IPS-18c (cell line): ENCODE results near the gene MMP27.
"Not testable (repeated sequence)": the region's sequence is repeated elsewhere in the genome, so short reads cannot be mapped to it uniquely, and the experiment has no call there.

ENCODE experiments used
- H3K4me3 ChIP-seq: 2 replicates; pipeline ENCODE4 v1.7.0; 2013; ENCODE audit warnings: low read depth, mild to moderate bottlenecking, low read length, moderate library complexity; ENCODE audit not compliant: insufficient read depth
- H3K9me3 ChIP-seq: one replicate; pipeline ENCODE4 v1.6.1; 2013; ENCODE audit warnings: mild to moderate bottlenecking, low read length, moderate library complexity; ENCODE audit not compliant: control insufficient read depth, insufficient read depth

MMP27 gene, protein sequence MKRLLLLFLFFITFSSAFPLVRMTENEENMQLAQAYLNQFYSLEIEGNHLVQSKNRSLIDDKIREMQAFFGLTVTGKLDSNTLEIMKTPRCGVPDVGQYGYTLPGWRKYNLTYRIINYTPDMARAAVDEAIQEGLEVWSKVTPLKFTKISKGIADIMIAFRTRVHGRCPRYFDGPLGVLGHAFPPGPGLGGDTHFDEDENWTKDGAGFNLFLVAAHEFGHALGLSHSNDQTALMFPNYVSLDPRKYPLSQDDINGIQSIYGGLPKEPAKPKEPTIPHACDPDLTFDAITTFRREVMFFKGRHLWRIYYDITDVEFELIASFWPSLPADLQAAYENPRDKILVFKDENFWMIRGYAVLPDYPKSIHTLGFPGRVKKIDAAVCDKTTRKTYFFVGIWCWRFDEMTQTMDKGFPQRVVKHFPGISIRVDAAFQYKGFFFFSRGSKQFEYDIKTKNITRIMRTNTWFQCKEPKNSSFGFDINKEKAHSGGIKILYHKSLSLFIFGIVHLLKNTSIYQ

DNA sequence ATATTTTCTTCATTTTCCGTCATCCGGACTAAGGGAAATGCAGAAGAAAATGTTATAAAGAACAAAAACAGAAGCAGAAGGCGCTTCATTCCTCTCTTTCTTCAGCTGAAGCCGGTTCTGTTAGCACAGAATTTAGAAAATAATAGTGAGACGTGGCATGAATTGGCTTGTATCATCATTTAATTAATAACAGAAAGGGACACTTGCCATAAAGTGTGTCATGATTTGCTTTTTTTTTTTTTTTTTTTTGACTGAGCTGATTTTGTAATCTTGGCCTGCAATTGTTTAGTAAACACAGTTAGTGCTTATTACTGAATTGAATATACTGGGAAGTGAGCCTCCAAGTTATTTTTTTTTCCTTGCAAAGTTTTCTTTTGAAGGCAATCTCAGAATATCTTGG, at the start of gene MMP27:
MMP27 (minus strand) TSS at position 144 of the 400 bp plus-strand sequence; CDS start at position 89, 55 bp downstream.
- H3K4me3 ChIP-seq, result no peak within 1 kb of the TSS
- no peaks in the 10 kb centered on the region for H3K9me3 ChIP-seq

DNA sequence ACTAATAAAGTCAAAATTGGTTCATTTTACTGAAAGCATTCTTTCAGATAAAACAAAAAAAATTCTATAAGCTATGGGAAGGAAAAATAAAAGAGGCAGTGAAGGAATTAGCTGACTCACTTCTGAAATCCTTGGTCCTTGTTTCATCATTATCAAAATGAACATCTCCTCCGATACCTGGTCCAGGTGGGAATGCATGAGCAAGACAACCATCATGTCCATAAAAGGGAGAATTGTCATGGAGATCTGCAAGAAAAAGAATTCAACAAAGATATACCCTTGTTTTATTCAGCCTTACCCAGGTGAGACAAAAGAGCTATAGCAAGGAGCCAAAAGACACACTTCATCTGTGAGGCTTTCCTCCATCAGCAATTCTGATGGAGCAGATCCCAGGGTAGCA, 47.7 kb upstream of the MMP27 start:
- H3K9me3 ChIP-seq, result no peaks in the 10 kb centered on the region
- H3K4me3 ChIP-seq, result no peak overlapping the region

DNA sequence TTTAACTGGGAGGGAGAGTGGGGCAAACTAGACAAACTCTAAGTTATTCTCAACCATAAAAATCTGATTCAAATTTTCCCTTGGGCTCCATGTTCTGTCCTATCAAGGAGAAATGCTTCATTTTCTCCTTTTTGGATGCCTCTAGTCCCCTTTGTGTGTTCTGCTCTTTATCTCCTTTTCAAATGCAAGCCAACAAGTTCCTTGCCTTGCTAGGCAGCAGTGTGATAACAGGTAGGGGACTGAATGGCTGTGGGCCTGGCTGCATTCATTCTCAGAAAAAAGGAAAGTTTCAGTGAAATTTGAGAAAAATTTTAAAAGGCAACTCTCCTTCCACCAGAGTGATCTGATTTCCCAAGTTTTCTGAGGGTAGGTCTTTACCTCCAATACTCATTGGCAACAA, 46.1 kb upstream of the MMP27 start:
- Histone ChIP-seq H3K4me3 (no peak overlapping the region), H3K9me3 (no peaks in the 10 kb centered on the region)

DNA sequence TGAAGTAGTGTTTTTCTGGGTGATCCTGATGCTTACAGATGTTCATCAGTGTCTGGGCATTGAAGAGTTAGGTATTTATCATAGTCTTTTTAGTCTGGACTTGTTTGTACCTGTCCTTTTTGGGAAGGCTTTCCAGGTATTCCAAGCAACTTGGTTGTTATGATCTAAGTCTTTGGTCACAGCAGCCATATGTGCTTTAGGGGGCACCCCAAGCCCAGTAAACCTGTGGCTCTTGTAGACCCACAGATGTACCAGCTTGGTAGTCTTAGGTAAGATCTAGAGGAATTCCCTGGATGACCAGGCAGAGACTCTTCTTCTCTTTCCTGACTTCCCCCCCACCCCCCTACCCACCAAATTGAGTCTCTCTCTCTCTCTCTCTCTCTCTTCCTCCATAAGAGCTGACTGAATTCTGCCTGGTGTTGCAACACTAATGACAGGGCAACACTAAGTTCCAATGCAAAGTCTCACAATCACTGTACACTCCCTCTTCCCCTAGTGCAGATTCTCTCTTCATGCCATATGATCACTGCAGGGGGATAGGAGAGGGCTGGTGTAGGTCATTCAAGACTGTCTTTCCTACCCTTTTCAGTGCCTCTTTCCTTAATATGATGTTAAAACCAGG, 43.6 kb upstream of the MMP27 start:
- Histone ChIP-seq H3K4me3 (no peak overlapping the region), H3K9me3 (no peaks in the 10 kb centered on the region)

DNA sequence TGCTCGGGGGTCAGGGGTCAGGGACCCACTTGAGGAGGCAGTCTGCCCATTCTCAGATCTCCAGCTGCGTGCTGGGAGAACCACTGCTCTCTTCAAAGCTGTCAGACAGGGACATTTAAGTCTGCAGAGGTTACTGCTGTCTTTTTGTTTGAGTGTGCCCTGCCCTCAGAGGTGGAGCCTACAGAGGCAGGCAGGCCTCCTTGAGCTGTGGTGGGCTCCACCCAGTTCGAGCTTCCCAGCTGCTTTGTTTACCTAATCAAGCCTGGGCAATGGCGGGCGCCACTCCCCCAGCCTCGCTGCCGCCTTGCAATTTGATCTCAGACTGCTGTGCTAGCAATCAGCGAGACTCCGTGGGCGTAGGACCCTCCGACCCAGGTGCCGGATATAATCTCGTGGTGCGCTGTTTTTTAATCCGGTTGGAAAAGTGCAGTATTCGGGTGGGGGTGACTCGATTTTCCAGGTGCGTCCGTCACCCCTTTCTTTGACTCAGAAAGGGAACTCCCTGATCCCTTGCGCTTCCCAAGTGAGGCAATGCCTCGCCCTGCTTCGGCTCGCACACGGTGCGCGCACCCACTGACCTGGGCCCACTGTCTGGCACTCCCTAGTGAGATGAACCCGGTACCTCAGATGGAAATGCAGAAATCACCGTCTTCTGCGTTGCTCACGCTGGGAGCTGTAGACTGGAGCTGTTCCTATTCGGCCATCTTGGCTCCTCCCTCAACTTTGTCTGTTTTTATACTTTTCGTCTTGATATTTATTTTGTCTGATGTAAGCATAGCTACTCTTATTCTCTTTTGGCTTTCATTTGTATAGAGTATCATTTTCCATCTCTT, 41.4 kb upstream of the MMP27 start:
- not testable (repeated sequence) for H3K9me3 ChIP-seq, H3K4me3 ChIP-seq

DNA sequence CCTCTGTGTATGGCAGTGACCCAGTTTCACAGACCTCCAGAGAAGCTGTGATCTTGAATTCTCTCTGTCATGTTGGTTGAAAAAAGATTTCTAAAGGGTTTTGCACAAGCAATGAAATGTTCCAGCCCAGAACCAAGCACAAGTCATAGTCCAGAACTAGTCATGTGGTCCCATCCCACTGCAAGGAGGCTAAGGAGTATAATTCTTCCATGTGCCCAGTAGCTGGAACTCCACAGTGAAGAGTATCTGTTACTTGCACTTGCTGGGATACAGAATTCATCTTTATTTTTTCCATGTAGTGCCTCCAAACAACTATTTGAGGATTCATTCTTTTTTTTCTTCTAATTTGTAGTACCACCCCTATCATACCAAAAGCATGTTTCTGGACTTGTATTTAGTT, 29.1 kb upstream of the MMP27 start:
- Histone ChIP-seq H3K9me3 (no peaks in the 10 kb centered on the region), H3K4me3 (no peak overlapping the region)

DNA sequence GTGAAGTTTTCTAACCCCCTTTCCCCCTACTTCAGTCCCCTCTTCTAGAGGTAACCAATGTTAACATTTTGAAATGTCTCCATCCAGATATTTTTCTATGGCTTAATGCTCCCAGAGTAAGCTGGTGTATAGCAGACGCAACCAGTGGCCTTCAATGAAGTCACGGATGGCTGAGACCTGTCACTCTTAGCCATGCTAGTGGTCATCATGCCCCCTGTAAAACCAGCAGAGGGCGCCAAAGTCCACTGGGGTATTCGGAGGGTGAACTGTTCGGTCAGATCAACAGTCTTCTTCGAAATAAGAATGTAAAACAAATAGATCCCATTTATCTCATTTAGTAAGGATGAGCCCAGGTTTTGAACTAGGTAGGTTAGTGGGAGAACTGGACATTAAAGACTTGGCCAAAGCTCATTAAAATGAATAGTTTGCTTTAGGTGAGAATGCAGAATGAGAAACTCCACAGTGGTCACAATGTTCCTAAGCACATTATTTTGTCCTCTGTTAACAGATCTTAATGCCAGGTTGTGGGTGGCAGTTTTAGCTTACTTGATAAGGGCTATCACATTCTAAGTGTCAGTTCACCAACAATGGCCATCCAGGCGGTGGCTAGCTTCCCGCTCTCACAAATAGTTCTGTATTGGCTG, 27.8 kb upstream of the MMP27 start:
- Histone ChIP-seq H3K9me3 (no peaks in the 10 kb centered on the region), H3K4me3 (no peak overlapping the region)

DNA sequence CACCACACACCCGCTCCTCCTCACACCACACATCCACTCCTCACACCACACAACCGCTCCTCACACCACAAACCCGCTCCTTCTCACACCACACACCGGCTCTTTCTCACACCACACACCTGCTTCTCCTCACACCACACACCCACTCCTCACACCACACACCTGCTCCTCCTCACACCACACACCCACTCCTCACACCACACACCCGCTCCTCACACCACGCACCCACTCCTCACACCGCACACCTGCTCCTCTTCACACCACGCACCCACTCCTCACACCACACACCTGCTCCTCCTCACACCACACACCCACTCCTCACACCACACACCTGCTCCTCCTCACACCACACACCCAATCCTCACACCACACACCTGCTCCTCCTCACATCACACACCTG, 25.4 kb upstream of the MMP27 start:
- H3K4me3 ChIP-seq, result not testable (repeated sequence)

DNA sequence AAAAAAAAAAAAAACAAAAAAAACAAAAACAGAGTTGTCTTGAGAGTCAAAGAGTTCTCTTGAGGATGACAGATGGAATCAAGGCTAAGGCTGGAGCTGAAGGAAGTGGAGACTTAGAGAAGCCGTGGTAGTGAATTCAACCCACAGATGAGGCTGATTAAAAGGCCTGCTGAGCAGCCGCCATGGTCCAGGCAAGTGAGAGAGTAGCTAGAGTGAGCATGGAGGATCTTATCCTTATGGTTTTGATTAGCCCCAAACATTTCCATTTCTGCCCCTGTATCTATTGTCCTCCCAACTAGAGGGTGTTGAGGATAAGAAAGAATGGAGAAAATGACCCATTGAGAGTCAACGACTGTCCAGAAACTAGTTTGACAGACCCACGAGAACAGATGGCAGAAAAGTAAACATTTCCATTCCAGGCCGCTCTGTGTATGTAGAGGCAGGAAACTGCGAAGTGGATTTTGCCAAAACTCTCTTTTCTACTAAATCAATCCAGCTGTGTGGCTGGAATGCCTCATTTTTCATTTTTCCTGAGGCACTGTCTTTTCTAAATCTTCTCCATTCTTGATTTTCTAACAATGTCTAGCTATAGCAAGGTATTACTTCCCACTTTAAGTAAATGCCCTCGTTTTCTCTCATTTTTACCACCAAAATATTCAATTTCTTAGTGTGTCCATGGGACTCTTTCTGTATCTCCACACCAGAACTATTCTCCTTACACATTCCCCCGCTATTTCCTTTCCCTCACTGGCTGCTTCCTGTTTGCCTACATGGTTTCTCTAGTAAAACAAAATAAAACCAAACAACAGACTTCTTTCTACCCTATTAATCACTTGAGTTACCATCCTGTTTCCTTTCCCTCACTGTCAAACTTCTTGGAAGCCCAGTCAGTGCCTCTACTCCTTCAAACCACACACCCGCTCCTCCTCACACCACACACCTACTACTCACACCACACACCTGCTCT, 24.6 kb upstream of the MMP27 start:
- H3K9me3 ChIP-seq, result no peaks in the 10 kb centered on the region
- no peak overlapping the region for H3K4me3 ChIP-seq

More for the DNA sequence above, 25.4 kb upstream of the MMP27 start:
- not testable (repeated sequence) for H3K9me3 ChIP-seq

DNA sequence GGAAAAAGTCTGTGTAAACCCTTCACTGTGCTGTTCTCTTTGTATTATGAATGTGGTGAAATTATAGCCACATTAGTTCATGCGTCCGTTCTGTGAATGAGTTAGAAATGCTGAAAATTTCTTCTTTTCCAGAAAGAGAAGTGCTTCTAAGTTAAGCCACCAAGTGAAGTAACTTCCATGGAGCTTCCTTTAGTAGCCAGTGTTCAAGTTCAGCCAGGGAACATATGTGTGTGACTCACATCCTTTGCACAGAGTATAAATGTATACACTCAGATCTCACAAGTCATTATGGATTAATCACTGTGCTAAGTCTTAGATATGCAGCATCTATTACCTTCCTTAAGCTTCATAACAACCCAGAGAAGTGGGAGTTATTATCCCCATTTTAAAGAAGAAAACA, 22.3 kb upstream of the MMP27 start:
- H3K9me3 ChIP-seq, result no peaks in the 10 kb centered on the region
- no peak overlapping the region for H3K4me3 ChIP-seq

DNA sequence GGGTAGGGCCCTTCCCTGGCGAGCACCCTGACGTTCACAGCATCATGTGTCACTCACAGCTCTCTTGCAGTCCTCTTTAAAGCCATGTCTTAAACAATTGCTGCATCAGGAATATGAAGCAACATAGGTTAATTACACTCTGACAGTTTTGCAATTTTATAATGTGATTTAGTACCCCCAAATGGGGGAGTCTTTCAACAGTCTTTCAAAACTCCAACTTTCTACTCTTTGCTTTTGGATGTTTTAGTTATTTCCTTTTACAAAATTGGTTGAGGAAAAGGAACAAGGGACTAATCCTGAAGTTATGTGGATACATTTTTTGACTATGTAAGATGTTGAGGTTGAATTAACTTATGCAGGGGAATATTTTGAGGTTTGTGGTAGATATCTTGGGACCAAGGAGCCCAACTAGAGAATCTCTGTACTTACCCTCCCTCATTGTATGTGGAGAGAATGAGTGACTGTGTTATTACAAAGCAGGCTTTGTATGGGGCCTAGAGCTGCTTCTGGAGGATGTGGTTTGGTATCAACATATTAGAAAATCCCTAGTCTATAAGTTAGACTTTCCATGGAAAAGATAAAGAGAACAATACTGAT, 19.4 kb upstream of the MMP27 start, which contains the start of gene MMP8:
MMP8 (minus strand) TSS at position 51 of the 597 bp plus-strand sequence. CDS start 99 bp downstream, outside the sequence.
- no peak within 1 kb of the TSS for H3K4me3 ChIP-seq
- H3K9me3 ChIP-seq, result no peaks in the 10 kb centered on the region

DNA sequence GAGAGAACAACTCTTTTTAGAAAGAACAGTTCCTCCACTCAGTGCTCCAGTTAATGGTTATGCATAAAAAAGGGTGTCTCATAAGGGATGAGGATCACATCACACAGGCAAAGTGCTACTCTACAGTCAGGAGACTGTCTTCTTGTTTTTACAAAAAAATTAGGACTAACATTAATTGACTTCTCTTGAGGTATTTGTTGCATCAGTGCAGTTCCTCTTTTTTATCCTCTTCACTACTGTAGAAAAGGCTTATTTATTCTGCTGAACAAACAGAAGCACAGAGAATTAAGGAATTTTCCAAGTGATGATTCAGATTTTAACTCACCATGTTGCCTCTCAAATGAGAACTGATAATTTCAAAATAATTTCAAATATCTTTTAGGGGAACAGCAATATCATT, 17.3 kb upstream of the MMP27 start:
- no peaks in the 10 kb centered on the region for H3K9me3 ChIP-seq

DNA sequence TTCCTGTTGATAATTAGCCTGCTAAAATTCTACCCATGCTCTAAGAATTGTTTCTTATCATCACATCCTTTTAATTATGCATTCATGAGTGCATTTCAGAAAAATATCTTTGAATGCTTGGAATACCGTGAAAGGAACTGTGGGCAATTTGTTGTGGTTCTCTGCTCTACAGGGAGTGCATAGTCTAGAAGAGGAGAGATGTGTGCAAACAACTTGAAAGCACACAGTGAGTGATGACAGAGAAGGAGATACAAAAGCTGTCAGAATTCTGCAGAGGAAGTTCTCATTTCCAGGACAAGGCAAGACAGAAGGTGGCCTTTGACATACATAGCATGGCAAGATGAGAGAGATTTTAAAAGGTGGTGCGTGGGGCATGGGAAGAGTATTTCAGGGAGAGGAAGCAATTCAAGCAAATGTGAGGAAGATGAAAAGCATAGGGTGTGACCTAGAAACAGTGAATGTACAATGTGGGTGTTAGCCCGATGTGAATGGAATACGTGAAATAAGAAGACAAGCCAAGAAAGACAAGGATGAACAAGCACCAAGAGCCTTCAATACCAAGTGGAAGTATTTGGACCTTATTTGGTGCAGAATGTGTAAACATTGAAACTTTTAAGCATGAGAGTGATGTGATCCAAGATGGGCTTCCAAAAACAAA, 14.2 kb upstream of the MMP27 start:
- H3K4me3 ChIP-seq, result no peak overlapping the region
- no peaks in the 10 kb centered on the region for H3K9me3 ChIP-seq

More for the DNA sequence above, 17.3 kb upstream of the MMP27 start:
- no peak overlapping the region for H3K4me3 ChIP-seq

DNA sequence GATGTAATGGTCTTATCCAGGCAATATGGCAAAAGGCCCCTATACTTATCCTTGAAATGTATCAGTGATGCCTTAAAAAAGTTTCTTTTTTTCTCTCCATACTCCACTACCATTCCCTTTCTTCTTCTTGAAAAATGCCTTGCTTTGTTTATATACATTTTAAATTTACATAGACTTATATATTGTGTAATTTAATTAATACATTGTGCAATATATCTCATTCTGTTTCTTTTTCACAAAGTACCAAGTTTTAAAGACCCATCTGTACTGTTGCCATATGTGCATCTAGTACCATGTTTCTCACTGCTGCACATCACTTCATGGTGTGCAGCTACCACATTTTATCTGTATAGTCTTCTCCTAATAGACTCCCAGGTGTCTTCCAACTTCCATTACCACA, 11.7 kb upstream of the MMP27 start:
- no peak overlapping the region for H3K4me3 ChIP-seq
- H3K9me3 ChIP-seq, result no peaks in the 10 kb centered on the region

DNA sequence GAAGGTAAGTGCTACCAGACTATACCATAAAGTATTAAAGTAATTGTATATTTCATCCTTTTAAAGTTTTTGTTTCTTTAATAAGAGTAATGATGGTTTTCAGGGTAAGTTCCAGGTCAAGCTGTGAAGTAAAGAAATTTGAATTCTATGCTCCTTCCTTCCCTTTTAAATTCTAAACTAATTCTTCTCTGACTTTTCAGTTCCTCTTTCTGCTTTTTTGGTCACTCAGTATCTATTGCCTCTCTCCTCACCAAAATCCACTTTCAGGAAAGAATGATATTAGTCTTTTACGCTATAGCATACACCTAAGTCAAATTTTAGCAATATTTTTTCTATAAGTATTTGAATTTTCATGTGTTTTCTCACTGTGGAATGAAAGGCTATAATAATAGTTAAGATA, 11.0 kb upstream of the MMP27 start:
- Histone ChIP-seq H3K9me3 (no peaks in the 10 kb centered on the region), H3K4me3 (no peak overlapping the region)
